Raji (cell line): ENCODE measurements around the gene DBET.
"Not testable (repeated sequence)": the region's sequence is repeated elsewhere in the genome, so short reads cannot be mapped to it uniquely, and the experiment has no call there.

Source experiments
- POLR2A ChIP-seq: IDR thresholded peaks from 2 replicates; pipeline ENCODE4 v1.6.1; 2011; ENCODE audit warnings: low read depth, low read length, control low read depth; ENCODE audit not compliant: insufficient read depth

The DBET gene

GRCh38 chr4:190064342-190064741, at the start of gene DBET:
Gene DBET, plus strand, starts transcription at chr4:190064502.
- TF ChIP-seq POLR2A, result not testable (repeated sequence)

- no peak for TF ChIP-seq POLR2A
These were observed 49.3 kb upstream of the DBET start for GRCh38 chr4:190014771-190015537.

GRCh38 chr4:190015538-190016368, 48.5 kb upstream of the DBET start:
- TF ChIP-seq POLR2A, result no peak

DNA sequence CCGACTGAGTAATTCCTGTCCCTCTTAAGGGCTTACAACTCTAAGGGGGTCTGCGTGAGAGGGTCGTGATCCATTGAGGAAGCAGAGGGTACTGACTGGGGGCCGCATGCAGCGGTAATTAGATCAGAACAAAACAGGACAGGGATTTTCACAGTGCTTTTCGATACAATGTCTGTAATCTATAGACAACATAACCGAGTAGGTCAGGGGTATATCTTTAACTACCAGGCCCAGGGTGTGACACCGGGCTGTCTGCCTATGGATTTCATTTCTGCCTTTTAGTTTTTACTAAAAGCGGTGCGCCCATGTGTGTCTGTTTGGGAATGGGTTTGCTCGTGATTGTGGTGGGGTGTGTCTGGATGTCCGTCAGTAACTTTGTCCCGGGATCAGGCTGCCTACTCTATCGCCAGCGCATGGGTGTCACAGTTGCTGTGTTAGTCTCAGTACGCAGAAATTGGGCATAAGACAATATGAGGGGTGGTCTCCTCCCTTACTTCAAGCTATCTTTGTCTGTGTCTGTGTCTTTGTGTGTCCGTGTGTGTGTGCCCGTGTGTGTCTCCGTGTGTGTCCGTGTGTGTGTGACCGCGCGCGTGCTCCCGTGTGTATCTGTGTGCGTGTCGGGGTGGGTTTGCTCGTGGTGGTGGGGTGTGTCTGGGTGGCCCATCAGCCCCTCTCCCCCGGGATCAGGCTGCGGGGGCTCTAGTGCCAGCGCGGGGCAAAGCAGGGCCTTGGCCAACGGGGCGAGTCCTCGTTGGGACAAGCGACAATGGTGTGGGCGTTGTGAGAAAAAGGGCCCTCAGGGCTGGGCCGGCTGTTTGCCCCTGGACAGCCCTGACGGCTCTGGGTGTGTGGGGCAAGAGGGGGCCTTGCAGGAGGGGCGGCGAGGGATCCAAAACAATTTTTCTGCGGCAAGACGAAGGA, 47.7 kb upstream of the DBET start:
- TF ChIP-seq POLR2A, result no peak

- no peak for TF ChIP-seq POLR2A
These were observed 46.7 kb upstream of the DBET start for GRCh38 chr4:190017357-190018200.

DNA sequence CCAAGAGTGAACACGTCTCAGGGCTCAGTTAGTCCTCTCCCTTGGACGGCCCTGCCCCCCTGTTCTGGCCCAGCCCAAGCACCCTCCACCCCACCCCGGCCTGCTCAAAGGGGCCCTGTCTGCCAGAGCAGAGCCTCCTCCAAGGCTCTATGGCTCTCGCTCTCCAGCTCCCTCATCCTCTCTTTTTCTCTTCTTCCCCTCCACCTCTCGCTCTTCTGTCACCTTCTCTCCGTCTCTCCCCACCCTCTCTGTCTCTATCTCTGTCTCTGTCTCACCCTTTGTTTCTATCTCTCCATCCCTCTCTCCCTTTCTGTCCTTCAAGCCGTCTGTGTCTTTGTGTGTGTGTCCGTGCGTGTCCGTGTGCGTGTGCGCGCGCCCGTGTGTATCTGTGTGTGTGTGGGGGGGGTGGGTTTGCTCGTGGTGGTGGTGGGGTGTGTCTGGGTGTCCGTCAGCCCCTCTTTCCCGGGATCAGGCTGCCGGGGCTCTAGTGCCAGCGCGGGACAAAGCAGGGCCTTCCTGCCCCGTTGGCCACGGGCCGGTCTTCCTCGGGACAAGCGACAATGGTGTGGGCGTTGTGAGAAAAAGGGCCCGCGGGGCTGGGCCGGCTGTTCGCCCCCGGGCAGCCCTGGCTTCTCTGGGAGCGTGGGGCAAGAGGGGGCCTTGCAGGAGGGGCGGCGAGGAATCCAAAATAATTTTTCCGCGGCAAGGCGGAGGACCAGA, 45.9 kb upstream of the DBET start:
- no peak for TF ChIP-seq POLR2A

DNA sequence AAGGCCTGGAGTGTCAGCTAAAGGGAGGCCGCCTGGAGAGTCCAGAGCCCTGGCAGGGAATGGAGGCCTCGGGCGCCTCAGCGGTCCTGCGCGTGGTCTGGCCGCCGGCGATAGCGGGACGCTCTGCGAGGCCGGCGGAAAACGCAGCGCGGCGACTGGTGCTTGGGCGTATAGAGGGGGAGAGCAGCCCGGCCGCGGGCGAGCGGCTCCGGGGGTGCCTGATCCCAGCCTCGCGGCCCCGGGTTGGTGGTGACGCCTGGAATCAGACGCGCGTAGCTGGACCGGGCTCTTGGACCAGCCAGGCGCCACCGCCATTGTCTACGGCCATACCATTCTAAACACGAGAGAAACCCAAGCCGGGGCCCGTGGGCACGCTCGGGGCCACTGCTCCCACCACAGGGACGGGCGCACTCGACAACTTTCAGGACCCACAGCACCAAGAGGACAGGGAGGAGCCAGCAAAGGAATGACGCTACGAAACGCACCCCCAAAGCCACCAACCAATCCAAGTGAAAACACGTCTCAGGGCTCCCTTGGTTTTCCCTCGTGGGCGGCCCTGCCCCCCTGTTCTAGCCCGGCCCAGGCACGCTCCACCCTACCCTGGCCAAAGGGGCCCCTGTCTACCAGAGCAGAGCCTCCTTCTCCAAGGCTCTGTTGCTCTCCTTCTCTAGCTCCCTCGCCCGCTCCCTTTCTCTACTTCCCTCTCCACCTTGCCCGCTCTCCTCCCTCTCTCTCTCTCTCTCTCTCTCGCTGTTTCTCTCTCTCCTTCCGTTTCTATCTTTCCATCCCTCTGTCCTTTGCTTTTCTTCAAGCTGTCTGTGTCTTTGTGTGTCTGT, 45.1 kb upstream of the DBET start:
- TF ChIP-seq POLR2A, result no peak

GRCh38 chr4:190020790-190021717, 43.2 kb upstream of the DBET start:
- no peak for TF ChIP-seq POLR2A

DNA sequence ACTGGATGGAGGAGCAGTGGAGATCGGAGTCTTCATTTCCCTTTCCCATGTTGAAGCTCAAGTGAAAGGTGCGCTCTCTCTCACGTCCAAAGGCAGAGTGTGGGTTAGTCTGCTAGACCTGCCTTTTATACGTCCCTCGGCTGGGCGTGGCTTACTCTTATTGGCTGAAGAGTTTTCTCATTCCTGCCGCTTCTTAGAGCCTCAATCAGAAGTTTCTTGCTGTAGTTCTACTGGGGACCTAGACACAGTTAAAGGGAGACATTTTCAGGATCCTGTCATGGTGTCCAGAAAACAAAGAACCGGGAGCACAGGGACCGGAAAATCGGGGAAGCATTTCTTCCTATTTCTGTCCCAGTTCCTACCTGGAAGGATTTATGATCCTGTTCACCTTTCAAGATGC, 37.1 kb upstream of the DBET start, which contains the start of gene FRG2:
FRG2 (minus strand) TSS at position 101 of the 400 bp plus-strand sequence; CDS start at position 49, 52 bp downstream.
- TF ChIP-seq POLR2A, result not testable (repeated sequence)
